ENCODE data around the gene CEP131. TPM values are rescaled to one million over a fixed set of nuclear protein-coding genes. Genes with fewer than 3 reads are reported as not detected.

Gene CEP131
- total RNA-seq, result 1 to 10 TPM; 2.9 to 5.0 TPM
- long read RNA-seq, donor 1, partial matches to known transcripts, result 0 of 3 reads
- long read RNA-seq, donor 1, other reads (novel, unspliced or antisense), result 2 of 3 reads
- long read RNA-seq, donor 2, partial matches to known transcripts, result 15 of 22 reads
- long read RNA-seq, donor 2, other reads (novel, unspliced or antisense), result 5 of 22 reads

- intact Hi-C loops (cut with DNase I), result no loop called here
- peak; percentile 100 for DNase-seq (ENCODE audit: low spot score)
These were observed at the start of gene CEP131 for GRCh38 chr17:81222906-81223761. CEP131 (minus strand) TSS chr17:81222965; CDS start chr17:81220056, 2,909 bp downstream.

- DNase-seq (ENCODE audit: low spot score), result no peak
- intact Hi-C loops (cut with DNase I), result no loop called here
These were observed 48.5 kb upstream of the CEP131 start for GRCh38 chr17:81271226-81271625.

GRCh38 chr17:81270279-81270678, 47.5 kb upstream of the CEP131 start:
- no peak for DNase-seq (ENCODE audit: low spot score)

GRCh38 chr17:81267390-81268067, 44.8 kb upstream of the CEP131 start:
- intact Hi-C loops (cut with DNase I), result loop anchor here in 1 of 2 donors (5.0 kb wide), 1 partner anchor 330 kb away; no protein-coding TSS in a partner anchor
- no peak for DNase-seq (ENCODE audit: low spot score)

More at GRCh38 chr17:81270279-81270678, 47.5 kb upstream of the CEP131 start:
- intact Hi-C loops (cut with DNase I), result no loop called here

- intact Hi-C loops (cut with DNase I), result loop anchor here in 1 of 2 donors (5.0 kb wide), 1 partner anchor 328 kb away; no protein-coding TSS in a partner anchor
- DNase-seq (ENCODE audit: low spot score), result no peak
These were observed 42.8 kb upstream of the CEP131 start for GRCh38 chr17:81265576-81265975.

GRCh38 chr17:81264640-81265039, 41.9 kb upstream of the CEP131 start:
- DNase-seq (ENCODE audit: low spot score), result no peak
- intact Hi-C loops (cut with DNase I), result loop anchor here in 1 of 2 donors (5.0 kb wide), 1 partner anchor 327 kb away; no protein-coding TSS in a partner anchor

GRCh38 chr17:81263371-81264181, 40.8 kb upstream of the CEP131 start:
- intact Hi-C loops (cut with DNase I), result no loop called here
- no peak for DNase-seq (ENCODE audit: low spot score)

GRCh38 chr17:81261582-81262336, 39.0 kb upstream of the CEP131 start:
- DNase-seq (ENCODE audit: low spot score), result no peak
- intact Hi-C loops (cut with DNase I), result no loop called here

GRCh38 chr17:81261096-81261495, 38.3 kb upstream of the CEP131 start:
- no peak for DNase-seq (ENCODE audit: low spot score)
- intact Hi-C loops (cut with DNase I), result no loop called here

GRCh38 chr17:81260641-81261040, 37.9 kb upstream of the CEP131 start:
- no peak for DNase-seq (ENCODE audit: low spot score)
- intact Hi-C loops (cut with DNase I), result no loop called here

GRCh38 chr17:81260171-81260570, 37.4 kb upstream of the CEP131 start:
- DNase-seq (ENCODE audit: low spot score), result no peak
- intact Hi-C loops (cut with DNase I), result no loop called here

GRCh38 chr17:81259058-81259605, 36.4 kb upstream of the CEP131 start:
- no peak for DNase-seq (ENCODE audit: low spot score)
- intact Hi-C loops (cut with DNase I), result loop anchor here (5.0 to 10.0 kb wide), 3 partner anchors 136 to 346 kb away; partner anchors contain the start of gene BAHCC1 (in 2 of the 2)

GRCh38 chr17:81258292-81258691, 35.5 kb upstream of the CEP131 start:
- intact Hi-C loops (cut with DNase I), result loop anchor here (5.0 to 10.0 kb wide), 3 partner anchors 137 to 347 kb away; partner anchors contain the start of gene BAHCC1 (in 2 of the 2)
- DNase-seq (ENCODE audit: low spot score), result no peak

- intact Hi-C loops (cut with DNase I), result loop anchor here (5.0 to 10.0 kb wide), 3 partner anchors 137 to 347 kb away; partner anchors contain the start of gene BAHCC1 (in 2 of the 2)
- no peak for DNase-seq (ENCODE audit: low spot score)
These were observed 34.8 kb upstream of the CEP131 start for GRCh38 chr17:81257533-81257932.

- intact Hi-C loops (cut with DNase I), result loop anchor here (5.0 to 10.0 kb wide), 3 partner anchors 138 to 348 kb away; partner anchors contain the start of gene BAHCC1 (in 2 of the 2)
- DNase-seq (ENCODE audit: low spot score), result no peak
These were observed 33.9 kb upstream of the CEP131 start for GRCh38 chr17:81256616-81257015.

- intact Hi-C loops (cut with DNase I), result loop anchor here (5.0 to 10.0 kb wide), 4 partner anchors 140 to 350 kb away; partner anchors contain the start of gene BAHCC1 (in 2 of the 2)
- DNase-seq (ENCODE audit: low spot score), result peak; percentile 92
These were observed 32.4 kb upstream of the CEP131 start for GRCh38 chr17:81254955-81255717.
